NCI-H345 treated with DMSO at 0.1 percent for 48 hours (cell line): ENCODE data around the gene STYK1.
"Not testable (repeated sequence)": the region's sequence is repeated elsewhere in the genome, so short reads cannot be mapped to it uniquely, and the experiment has no call there.

Experiments used
- DNase-seq: peaks from one replicate; lab custom pipeline; 2025; ENCODE audit not compliant: unreplicated experiment; lab: John Stamatoyannopoulos, UW

Gene STYK1

DNA sequence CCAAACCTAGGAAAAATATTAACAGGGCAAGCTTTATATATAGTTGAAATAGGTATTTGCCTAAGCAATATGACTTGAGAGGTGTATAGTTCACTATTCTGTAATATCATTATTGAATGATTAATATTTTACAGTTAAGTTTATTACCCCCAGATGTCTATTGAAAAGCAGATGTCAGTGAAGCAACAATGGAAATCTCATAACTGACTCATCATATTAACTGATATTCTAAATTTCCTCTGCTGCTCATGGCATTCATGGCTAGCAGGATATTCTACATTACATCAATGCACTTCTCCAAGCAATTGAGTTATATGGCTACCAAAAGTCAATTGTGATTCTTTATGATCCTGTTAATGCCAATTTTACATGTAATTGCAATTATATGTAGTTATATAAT lies 50.7 kb downstream of the STYK1 start:
- DNase-seq: no peak

- DNase-seq: no peak
Observed at GRCh38 chr12:10621278-10621677, 52.6 kb downstream of the STYK1 start.

DNA sequence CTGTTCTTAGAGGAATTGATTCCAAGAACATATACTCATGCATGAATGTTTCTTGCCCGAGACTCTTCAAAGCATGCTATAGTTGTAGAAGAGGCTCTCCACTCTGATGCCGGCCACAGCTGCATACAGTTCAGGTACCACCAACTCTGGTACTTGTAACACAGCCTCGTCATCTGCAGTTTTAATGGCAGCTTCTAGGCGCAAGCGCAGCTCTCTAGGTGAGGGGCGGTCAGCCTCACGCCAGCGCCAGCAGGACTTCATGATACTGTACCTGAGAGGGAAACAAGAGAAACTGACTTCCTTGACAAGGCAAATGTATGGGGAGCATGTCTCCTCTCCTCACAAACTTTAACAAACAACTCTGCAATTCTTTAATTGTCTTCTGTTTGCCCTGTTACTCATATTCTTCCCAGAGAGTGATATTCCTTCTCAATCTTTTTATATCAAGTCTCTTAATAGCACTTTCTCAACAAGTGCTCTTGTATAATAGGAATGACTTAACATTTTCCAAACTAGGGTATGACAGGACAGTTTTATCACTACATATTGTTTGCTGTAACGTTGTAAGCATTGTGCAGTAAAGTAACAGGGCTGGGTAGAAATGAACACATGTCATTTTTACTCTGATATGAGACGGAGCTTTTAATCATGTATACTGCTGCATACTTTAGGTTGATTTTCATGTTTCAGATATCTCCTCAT lies 53.6 kb downstream of the STYK1 start:
- DNase-seq: no peak

GRCh38 chr12:10618338-10618987 lies 55.4 kb downstream of the STYK1 start:
- no peak for DNase-seq

DNA sequence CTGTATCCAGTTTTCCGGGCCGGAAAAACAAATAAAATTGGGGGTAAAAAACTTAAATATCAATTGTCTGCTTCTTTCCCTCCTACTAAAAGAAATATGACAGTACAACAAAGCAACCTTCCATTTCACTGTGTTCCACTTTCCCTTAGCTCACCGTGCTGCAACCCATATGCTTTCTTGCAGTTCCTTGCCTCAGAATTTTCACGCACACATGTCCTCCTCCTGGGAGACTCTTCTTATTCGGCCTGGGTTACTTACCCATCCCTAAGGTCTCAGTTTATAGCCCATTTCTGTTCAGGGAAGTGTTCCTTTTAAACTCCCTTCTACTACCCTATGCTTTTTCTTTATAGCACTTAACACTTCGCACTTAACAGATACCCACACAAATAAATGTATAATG lies 56.0 kb downstream of the STYK1 start:
- DNase-seq: no peak

GRCh38 chr12:10615532-10615931 lies 58.3 kb downstream of the STYK1 start:
- DNase-seq: no peak

DNA sequence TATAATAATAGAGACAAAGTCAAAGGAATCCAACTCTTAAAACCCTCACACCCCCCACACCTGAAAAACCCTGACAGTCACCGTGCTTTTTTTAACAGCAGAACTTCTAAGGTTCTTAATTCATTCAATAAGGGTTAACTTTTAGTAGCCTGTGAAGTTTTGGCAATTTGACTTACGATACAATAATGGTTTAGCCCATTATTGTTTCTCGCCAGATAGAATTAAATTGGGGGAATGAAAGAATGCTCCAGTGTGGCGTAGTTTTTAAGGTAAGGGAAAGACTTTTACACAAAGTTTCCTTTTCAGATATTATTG lies 59.8 kb downstream of the STYK1 start:
- peak; percentile 30 for DNase-seq

DNA sequence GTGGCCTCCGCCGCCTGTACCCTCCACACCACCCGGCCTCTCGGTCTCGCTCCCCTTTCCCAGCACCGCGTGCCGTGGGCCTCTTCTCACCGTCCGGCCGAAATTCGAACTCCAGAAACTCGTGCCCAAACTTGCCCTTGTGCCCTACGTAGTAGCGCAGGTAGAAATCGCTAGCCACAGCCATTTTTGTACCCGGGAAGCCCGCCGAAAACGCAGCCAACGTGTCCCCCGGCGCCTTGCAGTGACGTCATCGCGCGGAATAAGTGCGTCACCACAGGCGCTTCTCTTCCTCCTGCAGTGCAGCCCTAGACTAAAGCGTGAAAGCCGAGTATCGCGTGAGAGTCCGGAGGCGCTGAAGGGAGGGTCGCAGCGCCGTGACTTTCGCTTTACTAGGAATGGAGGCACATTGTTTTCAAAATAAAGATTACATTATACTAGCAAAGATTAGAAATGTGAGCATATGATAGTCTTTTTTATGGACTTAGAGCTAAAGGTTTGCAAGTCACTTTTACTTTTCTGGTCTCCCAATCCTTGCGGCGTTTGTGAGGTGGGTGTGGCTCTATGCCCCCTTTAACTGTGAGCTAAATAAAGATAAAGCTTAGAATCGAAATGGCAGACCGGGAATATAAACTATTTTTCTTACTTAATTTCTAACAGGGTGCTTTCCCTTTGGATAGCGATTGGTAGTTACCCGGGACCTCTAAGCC lies 60.4 kb downstream of the STYK1 start, which contains the start of gene MAGOHB:
Gene MAGOHB, minus strand, starts transcription at position 261 of the 707 bp plus-strand sequence. Its CDS starts 77 bp downstream, at position 184.
- peak; percentile 82 for DNase-seq

DNA sequence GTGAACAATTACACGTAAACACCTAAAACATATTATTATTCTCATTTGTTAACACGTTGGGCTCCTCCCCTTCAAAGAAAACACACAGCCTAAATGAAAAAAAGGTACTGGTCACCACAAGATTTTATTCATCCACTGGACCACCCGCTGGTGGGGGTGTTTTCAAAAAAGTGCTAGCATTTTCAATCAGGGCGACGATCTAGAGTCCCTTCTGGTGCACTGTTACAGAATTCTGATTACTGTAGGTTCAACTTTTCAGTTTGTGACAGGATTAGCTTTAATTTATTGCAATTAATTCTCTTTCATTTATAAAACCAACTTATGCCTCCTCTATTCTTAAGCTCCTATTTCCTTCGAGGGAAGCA lies 60.9 kb downstream of the STYK1 start:
- no peak for DNase-seq

DNA sequence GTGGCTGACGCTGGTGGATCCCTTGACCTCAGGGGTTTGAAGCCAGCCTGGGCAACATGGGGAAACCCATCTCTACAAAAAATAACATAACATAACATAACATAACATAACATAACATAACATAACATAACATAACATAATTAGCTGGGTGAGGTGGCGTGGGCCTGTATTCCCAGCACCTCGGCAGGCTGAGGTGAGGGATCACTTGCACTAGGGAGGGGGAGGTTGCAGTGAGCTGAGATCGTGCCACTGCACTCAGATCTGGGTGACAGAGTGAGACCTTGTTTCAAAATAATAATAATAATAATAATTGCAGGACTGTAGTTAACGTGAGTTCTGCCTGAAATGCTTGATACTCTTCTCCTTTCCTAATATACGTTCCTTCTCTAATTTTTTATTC lies 61.7 kb downstream of the STYK1 start:
- DNase-seq: no peak

DNA sequence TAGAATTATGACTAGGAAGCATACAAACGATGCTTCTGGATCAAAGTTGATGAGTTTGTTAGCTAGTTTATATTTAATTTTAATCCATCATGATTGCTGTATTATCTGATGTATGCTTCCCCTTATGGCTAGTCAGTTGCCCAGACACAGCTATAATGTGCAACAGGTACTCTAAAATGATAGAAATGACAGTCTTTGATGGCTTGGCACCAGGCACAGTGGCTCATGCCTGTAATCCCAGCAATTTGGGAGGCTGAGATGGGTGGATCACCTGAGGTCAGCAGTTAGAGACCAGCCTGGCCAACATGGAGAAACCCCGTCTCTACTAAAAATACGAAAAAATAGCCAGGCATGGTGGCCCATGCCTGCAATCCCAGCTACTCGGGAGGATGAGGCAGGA lies 62.6 kb downstream of the STYK1 start:
- DNase-seq: not testable (repeated sequence)

DNA sequence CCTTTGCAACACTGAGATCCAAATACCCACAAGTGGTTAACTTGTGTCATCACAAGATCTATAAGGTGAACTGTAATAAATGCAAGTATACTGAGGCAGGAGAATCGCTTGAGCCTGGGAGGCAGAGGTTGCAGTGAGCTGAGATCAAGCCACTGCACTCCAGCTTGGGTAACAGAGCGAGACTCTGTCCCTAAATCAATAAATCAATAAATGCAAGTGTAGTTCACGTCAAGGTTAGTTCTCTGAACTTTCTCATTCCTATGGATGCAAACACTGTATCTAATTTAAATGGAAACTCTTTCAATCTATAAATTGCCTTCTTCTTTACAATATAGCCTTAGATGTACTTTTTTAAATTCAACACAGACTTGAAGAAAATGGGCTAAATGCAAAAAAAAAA lies 63.7 kb downstream of the STYK1 start:
- no peak for DNase-seq

GRCh38 chr12:10607885-10608458 lies 65.9 kb downstream of the STYK1 start:
- no peak for DNase-seq

GRCh38 chr12:10601860-10602259 lies 72.0 kb downstream of the STYK1 start:
- no peak for DNase-seq

GRCh38 chr12:10600988-10601387 lies 72.9 kb downstream of the STYK1 start:
- no peak for DNase-seq

DNA sequence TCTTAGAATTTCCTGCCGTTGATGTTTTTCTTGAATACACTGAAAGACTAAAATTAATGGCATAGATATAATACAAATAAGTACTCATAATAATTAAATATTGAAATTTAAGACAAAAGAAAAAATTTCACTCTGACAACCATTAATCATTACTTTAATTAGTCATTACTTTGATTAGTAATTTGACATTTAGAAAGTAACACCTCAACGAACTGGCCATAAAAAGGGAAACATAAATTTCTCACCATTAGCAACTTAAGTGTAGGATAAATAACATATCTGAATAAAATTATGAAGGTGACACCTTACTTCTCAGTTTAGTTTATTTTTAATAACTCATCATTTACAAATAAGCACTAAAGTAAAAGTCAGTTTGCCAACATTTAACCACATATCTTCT lies 78.0 kb downstream of the STYK1 start:
- no peak for DNase-seq

DNA sequence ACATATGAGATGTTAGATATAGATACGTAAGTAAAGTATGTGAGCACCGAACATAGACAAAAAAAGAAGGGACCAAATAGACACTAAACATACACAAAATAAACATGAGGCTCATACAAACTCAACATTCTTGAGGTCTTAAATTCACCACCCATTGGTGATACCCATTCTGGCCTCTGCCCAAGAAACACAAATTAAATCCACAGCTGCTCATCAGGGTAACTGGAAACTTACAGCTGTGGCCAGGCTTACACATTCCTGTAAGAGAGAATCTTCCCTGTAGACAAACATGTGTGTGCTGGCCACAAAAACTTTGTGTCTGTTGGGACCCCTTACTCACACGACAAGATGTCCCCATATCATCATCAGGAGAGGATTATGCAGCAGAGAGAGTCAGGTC lies 82.9 kb downstream of the STYK1 start:
- DNase-seq: no peak

GRCh38 chr12:10584415-10584814 lies 89.4 kb downstream of the STYK1 start:
- DNase-seq: no peak

DNA sequence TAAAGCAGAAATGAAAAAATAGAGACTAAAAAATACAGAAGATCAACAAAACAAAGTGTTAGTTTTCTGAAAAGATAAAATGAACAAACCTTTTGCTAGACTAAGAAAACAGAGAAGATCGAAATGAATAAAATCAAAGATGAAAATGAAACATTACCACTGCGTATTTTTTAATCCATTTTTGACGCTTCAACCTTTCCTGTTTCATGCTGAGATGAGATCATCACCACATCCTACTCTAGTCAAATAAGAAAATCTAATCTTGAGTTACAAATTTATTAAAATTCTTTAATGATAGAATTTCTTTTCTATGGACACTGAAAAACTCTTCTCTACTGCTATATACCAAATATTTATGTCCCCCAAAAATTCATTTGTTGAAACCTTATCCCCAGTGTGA lies 91.1 kb downstream of the STYK1 start:
- DNase-seq: no peak

DNA sequence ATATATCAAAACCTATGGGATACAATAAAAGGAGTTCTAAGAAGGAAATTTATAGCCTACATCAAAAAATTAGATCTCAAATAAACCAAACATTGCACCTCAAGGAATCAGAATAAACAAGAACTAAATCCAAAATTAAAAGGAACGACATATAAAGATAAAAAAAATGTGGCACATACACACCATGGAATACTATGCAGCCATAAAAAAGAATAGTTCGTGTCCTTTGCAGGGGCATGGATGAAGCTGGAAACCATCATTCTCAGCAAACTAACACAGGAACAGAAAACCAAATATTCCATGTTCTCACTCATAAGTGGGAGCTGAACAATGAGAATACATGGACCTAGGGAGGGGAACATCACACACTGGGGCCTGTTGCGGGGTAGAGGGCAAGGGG lies 91.7 kb downstream of the STYK1 start:
- not testable (repeated sequence) for DNase-seq

DNA sequence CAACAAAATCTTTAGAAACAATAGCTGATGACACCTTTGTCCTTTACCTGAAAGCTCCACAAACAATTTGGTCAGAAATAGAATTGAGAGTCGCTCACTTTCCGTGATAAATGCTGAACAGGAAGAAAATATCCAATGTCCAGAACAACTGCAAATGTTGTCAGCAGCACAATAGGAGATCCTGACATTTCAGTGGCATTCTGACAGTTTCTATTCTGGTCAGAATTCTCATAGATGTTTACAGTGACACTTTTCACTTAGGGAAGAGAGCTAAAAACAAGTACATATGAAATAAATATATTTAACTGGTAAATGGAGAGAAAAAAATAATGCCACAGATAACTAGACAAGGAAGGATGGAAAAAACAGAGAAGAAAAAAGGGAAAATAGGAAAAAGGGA lies 99.5 kb downstream of the STYK1 start:
- no peak for DNase-seq

DNA sequence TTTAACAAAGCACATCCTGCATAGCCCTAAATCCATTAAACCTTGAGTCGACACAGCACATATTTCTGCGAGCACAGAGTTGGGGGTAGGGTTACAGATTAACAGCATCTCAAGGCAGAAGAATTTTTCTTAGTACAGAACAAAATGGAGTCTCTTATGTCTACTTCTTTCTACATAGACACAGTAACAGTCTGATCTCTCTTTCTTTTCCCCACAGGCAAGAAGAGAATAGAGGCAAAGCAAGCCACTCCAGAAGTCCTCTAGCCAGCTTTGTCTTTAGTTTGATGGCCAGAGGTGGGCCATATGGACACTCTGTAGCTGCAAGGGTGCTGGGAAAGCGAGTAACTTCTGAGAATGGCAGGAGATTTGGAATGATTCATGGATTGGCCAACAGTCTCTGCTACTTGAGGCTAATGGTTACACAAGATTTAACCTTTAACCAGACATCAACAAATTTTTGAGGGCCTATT lies 101.8 kb downstream of the STYK1 start:
- not testable (repeated sequence) for DNase-seq
